Activated naive CD4-positive, alpha-beta T cell treated with Interleukin-2 at 50 U/mL for 16 hours (primary cell): ENCODE results near the gene SAMD3.
"Not testable (repeated sequence)": the region's sequence is repeated elsewhere in the genome, so short reads cannot be mapped to it uniquely, and the experiment has no call there.

ENCODE experiments used
- DNase-seq: peaks from one replicate; pipeline ENCODE4 v3.0.0-alpha.2; 2020

Gene SAMD3

DNA sequence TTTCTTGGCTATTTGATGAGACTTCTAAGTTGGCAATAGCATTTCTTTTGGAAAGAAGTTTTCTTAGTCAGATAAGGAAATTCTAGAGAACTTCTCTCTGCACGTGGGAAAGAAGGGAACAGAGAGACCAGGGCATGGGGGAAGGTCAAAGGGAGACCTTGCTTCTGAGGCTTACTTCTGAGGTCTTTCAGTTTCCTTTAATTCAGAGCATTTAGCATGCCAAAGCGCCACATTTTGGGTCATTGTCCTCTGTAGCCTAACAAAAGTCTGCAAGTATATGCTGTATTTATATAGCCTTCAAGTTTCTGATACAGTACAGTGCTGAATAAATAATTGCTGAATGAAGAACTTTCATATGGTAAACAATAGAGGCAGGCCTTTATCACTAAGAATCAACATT is 95.6 kb downstream of the SAMD3 start:
- no peak for DNase-seq

DNA sequence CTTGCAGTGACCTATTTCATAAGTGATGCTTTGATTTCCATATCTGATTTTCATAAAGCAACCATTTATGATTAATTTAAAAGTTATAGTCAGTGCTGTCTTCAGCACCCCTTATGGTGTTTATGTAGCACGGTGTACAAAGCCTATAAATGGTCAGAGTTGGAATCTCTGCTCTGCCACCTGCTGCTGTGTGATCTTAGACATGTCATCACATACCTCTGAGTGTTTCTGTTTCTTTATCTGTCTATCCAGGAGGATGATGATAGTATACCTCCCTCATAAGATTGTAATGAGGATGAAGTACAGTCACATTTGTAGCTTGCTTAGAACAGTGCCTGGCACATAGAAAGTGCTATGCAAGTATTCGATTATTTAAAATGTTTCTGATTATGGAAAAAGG is 100.5 kb downstream of the SAMD3 start:
- no peak for DNase-seq

DNA sequence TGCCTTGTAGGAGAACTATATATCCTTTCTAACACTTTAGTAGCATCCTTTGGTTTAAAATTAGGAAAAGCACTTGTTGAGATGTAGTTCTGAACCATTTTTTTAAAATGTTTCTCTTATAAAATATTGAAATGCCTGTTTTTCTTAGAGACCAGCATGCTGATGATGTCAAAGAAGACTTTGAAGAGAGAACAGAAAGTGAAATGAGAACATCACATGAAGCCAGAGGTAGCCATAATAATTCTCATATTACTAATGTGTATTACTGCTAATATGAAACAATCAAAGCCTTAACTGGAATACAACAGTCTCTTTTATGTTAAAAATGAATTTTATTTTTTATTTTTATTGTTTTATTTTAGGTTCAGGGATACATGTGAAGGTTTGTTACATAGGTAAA is 102.0 kb downstream of the SAMD3 start:
- no peak for DNase-seq

DNA sequence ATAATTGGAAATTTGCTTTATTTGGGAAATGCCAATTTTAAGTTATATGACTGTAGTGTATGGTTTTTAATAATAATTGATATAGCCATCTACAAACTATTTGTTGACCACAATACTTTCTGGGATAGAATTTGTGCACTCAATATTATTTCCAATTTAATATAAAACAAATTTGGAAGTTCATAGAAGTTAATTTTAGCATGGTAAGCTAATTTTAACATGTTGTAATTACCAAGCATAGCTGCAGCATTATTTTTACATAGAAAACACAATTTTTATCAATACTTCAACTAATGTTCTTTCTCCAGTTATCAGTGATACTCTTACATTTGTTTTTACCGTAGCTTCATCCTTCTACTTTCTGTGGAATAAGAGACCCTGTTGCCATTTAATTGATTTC is 103.5 kb downstream of the SAMD3 start:
- no peak for DNase-seq

DNA sequence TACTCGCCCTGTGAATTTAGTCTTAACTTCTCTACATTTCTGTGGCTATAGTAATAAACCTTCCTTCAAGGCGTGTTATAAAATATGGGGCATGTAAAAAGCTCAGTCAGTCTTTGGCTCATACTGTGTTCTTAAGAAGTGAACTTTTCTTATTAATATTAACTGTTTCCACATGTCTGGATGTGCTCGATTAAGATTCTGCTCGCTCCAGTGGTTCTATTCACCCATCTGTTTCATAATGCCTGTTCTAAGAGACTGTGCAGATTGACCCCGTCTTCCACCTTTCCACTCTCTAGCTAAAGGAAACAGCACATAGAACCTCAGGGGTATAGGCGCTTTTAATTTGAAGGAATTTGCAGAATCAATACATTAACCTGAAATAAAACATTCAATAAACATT is 104.5 kb downstream of the SAMD3 start:
- DNase-seq: no peak

DNA sequence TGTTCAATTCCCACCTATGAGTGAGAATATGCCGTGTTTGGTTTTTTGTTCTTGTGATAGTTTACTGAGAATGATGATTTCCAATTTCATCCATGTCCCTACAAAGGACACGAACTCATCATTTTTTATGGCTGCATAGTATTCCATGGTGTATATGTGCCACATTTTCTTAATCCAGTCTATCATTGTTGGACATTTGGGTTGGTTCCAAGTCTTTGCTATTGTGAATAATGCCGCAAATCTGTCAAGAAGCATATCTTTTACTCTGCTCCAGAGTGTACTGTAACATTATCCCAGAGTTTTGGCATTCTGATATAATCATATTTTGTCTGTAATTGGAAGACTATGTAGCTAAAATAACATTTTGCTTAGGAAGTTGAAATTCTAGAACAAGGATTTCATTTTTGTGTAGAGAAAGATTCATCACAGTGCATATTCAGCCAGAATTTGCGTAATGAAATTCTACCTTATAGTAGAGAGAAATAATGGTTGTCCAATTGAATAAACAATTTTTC is 105.5 kb downstream of the SAMD3 start:
- DNase-seq: not testable (repeated sequence)

DNA sequence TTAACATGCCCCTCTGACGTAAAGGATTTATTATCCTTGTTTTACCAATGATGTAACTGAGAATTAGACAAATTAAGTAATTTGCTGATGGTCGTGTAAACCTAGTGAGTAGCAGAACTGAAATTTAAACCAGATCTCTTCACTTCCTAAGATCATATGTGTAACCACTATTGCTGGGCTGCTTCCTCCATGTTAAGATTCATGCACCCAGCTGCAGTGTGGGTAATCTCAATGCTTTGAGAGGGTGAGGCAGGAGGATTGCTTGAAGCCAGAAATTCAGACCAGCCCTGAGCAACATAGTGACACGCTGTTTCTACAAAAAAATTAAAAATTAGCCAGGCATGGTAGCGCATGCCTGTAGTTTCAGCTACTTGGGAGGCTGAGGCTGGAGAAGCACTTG is 106.5 kb downstream of the SAMD3 start:
- DNase-seq: no peak

DNA sequence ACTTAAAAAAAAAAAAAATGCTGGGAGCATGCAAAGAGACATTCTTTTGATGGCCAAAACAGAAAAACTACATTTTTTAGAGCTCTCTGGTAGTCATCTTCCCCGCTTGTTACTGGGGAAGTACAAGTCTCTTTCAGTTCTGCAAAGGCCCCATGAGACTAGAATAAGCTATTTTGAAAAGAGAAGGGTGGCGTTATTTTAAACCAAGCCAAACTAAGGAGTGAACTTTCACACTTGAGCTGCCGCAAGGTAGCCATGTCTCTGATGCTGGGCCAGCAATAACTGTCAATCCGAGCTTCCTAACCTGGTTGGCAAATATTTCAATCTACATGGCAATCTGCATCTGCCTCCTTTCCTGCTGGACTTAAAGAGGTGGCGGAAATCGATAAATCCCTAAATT is 107.7 kb downstream of the SAMD3 start:
- no peak for DNase-seq

DNA sequence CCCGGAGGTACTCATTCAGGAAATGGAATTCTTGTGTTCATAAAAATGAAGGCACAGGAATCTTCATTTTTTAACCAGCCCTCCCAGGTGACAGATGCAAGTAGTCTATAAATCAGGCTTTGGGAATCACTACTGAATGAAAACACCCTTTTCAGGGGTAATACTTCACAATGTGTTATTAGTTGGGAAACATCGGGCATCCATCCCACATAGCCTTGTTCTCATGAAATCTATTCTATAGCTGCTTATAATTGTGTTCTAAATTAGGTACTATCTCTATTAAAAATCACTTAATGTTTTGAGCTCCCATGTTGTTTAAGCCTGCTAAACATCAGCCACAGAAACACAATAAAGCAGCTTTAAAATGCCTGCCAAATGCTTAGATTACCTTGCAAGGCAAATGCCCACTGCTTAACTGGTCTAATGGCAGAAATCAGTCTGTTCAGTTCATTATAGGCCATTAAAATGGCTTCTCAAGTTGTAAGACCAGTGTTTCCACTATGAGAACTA is 109.5 kb downstream of the SAMD3 start:
- no peak for DNase-seq

DNA sequence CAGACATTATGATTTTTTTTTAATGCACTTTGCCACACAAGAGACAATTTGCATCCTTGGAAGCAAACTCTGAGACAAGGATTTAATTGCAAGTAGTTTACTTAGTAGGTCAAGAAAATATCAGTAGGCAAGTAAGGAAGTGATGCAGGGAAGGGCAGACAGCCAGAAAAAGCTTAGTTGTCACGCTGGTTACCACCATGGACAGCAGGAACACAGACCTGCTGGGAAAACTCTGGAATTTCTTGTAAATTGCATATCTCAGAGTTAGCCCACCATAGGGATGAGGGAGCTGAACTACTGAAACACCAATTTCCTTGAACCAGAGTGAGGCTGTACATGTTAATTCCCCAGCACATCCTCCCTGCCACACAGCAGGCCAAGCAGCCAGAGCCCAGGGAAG is 111.7 kb downstream of the SAMD3 start:
- DNase-seq: no peak

DNA sequence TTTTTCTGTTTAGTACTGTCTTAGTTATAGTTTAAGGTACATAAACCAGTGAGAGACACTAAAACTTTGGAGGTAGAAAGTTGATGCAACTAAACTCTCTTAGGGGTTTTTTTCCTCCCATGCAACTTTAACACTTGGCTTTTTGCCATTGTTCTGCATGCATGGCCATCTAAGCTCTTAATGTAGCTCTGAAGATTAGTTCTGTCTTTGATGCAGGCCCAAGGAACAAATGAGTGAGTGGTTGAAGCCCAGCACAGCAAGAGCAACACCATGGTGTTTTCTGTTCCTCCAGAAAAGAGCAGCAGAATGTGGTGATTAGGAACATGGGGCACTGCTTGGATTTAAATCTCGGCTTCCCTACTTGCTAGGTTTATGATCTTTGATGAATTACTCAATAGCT is 115.0 kb downstream of the SAMD3 start:
- DNase-seq: no peak

DNA sequence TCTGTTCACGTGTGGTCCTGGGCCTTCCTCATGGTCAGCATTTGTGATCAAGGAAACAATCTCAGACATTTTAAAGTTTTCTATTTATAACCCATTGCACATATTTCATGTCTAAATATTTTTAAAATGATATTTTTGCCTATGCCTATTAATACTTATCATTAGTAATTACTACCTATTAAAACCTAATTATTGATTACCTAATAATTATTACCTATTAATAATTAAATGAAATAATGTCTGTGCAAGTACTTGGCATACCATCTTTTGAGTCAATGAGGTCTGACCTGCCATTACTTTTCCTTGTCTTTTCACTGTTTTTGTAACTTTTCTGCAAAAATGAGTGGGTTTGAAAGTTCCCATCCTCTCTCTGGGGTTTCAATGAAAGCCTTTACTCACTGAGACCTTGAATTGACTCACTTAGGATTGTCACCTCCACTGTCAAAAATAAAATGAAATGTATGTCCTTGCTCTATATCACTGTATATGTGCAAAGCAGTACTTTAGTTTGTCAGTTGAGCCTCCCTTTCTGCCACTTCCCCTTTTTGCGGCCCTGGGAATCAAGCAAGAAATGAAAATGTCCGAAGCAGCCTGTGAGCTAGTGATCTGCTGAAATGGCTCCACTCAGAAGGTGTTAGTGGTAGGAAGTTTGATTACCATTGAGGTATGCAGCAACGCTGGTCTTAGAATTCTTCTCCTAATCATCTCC is 116.6 kb downstream of the SAMD3 start:
- no peak for DNase-seq

DNA sequence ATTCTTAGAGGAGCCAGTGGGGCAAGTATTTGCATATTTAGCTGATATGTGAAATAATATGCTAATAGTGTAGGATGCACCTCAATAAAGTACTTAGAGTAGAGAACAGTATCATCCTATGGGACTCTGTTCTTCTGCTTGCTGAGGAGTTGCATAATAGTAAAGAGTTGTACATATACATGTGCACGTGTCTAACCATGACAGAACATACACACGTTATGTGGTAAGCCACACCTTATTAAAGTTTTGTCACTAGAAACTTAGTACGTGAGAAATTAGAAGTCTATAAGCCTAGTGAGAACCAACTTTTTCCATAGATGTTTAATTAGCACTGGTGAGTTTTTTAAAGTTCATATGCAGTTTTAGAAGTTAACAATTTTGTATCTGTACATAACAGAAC is 123.6 kb downstream of the SAMD3 start:
- no peak for DNase-seq

DNA sequence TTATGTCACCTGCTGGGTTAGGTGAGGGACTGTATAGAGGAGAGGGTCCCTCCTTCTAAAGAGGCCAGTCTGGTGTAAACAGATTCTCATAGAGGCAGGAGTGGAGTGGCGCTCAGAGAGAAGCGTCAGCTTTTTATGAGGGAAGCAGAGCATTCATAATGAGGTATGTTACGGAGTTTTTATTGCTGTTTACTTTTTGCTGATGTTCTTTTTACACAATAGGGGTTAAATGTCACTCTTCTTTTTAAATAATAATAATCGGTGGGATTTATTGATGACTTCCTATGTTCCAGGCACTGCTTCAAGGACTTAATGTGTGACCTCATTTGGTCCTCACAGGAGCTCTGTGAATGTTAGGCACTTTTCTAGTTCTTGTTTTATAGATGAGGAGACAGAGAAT is 124.4 kb downstream of the SAMD3 start:
- no peak for DNase-seq
